ENCODE measurements around the gene DDX27. TPM values are rescaled to one million over a fixed set of nuclear protein-coding genes. Genes with fewer than 3 reads are reported as not detected.

The DDX27 gene
- total RNA-seq, 2 experiments from 2014 or later, result 40.5 to 52.7 TPM

DNA sequence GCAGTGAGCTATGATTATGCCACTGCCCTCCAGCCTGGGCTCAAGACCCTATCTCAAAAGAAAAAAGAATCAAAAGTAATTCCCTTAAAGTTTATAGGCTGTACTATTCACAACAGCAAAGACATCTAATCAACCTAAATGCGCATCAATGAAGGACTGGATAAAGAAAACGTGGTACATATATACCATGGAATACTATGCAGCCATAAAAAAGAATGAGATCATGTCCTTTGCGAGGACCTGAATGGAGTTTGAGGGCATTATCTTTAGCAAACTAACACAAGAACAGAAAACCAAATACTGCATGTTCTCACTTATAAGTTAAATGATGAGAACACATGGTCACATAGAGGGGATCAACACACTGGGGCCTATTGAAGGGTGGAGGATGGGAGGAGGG lies 42.0 kb downstream of the DDX27 start:
- peaks cover 23% of the 10 kb centered on the region for H3K4me1 Mint-ChIP-seq
- no peak overlapping the region for H3K4me3 Mint-ChIP-seq
- no peaks in the 10 kb centered on the region for H3K27me3 Mint-ChIP-seq
- ATAC-seq (no peak), DNase-seq (no peak)
- CTCF ChIA-PET, result no interaction called here
- H3K36me3 Mint-ChIP-seq, result peaks cover 75% of the 10 kb centered on the region
- no peak overlapping the region for H3K27ac Mint-ChIP-seq
- H3K9me3 Mint-ChIP-seq (ENCODE audit: low read depth), result no peaks in the 10 kb centered on the region

DNA sequence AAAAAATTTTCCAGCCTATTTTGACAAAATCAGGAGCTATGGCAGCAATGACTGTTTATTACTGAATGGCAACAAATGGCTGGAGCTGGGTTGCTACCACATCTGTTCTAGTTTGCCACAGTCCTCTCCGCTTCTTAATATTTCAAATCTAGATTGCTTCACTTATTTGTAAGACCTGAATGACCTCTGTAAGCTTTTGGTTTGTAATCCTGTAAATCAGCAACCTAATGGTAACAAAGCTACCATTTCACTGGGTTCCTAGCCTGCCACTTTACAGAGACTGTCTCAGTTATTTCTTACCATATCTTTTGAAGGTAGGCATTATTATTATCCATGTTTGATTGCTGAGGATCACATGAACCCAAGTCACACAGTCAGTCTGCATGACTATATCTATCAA lies 43.2 kb downstream of the DDX27 start:
- Mint-ChIP-seq H3K4me3 (no peak overlapping the region), H3K27me3 (no peaks in the 10 kb centered on the region)

DNA sequence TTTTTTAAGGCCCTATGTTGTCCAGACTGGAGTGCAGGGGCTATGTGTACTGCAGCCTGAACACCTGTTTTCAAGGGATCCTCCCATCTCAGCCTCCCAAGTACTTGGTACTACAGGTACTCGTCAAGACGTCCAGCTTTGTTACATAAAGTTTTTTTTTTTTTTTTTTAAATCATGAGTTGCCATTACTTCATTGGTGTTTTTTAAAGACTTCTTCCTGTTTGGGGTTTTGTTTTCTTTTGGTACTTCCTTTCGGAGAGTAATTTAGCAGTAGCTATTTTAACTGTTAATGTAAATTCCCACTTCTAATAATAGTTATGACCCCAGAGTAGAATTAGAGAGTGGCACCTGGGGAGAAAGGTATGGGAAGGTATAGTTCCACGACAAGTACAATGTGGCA lies 48.1 kb downstream of the DDX27 start:
- Mint-ChIP-seq H3K4me3 (peak overlapping the region; percentile 73), H3K9me3 (ENCODE audit: low read depth) (no peaks in the 10 kb centered on the region), H3K27me3 (no peaks in the 10 kb centered on the region), H3K36me3 (peaks cover 84% of the 10 kb centered on the region), H3K4me1 (peaks cover 63% of the 10 kb centered on the region), H3K27ac (peak overlapping the region; percentile 75)
- ATAC-seq (peak; percentile 47), DNase-seq (no peak)
- CTCF ChIA-PET, result interaction anchor here (0.7 to 1.7 kb wide), 7 partner anchors 9 to 215 kb away, joined by 3 to 6 read pairs (median 4); no protein-coding TSS in a partner anchor

More for the DNA sequence above, 43.2 kb downstream of the DDX27 start:
- H3K36me3 Mint-ChIP-seq, result peaks cover 74% of the 10 kb centered on the region
- peaks cover 35% of the 10 kb centered on the region for H3K4me1 Mint-ChIP-seq
- H3K27ac Mint-ChIP-seq, result no peak overlapping the region
- ATAC-seq (no peak), DNase-seq (no peak)
- H3K9me3 Mint-ChIP-seq (ENCODE audit: low read depth), result no peaks in the 10 kb centered on the region
- CTCF ChIA-PET, result interaction anchor here (0.7 kb wide), 2 partner anchors 14 to 16 kb away, joined by 3 to 5 read pairs; no protein-coding TSS in a partner anchor

DNA sequence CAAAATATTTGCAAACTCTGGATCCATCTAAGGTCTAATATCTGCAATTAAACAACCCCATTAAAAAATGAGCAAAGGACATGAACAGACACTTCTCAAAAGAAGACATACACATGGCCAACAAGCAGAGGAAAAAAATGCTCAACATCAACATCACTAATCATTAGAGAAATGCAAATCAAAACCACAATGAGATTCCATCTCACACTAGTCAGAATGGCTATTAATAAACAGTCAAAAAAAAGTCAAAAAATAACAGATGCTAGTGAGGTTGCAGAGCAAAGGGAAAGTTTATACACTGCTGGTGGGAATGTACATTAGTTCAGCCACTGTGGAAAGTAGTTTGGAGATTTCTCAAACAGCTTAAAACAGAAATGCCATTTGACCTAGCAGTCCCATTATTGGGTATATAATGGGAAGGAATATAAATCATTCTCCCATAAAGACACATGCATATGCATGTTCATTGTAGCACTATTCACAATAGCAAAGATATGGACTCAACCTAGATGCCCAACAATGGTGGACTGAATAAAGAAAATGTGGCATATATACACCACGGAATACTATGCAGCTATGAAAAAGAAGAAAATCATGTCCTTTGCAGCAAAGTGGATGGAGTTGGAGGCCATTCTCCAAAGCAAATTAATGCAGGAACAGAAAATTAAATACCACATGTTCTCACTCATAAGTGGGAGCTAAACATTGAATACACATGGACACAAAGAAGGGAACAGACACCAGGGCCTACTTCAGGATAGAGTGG lies 49.6 kb downstream of the DDX27 start:
- ATAC-seq (no peak), DNase-seq (no peak)
- Mint-ChIP-seq H3K27ac (peak overlapping the region; percentile 5), H3K4me3 (peak overlapping the region; percentile 67), H3K36me3 (peaks cover 81% of the 10 kb centered on the region), H3K4me1 (peaks cover 70% of the 10 kb centered on the region), H3K9me3 (ENCODE audit: low read depth) (no peaks in the 10 kb centered on the region), H3K27me3 (no peaks in the 10 kb centered on the region)
- CTCF ChIA-PET, result interaction anchor here (0.8 to 1.5 kb wide), 5 partner anchors 10 to 136 kb away, joined by 3 to 4 read pairs (median 3); no protein-coding TSS in a partner anchor

DNA sequence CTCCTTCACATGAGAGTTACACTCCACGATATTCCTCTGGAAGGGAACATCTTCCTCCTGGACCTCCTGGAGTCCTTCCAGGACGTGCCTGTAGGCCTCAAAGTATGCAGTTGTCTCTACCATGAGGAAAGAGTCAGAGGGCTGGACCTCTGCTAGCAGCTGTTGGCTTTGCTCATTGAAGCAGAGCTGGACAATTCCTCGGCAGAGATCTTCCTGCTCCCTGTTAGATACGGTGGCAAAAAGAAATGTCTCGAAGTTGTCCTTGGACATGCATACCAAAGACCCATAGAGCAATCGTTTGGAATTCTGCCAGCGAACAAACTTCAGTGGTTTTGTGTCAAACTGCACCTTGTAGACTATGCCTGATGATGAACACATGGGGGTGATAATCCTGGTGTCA lies 51.0 kb downstream of the DDX27 start:
- DNase-seq (no peak), ATAC-seq (no peak)
- Mint-ChIP-seq H3K4me1 (peaks cover 75% of the 10 kb centered on the region), H3K36me3 (peaks cover 74% of the 10 kb centered on the region), H3K27me3 (no peaks in the 10 kb centered on the region), H3K9me3 (ENCODE audit: low read depth) (no peaks in the 10 kb centered on the region), H3K27ac (no peak overlapping the region), H3K4me3 (peak overlapping the region; percentile 67)
- CTCF ChIA-PET, result no interaction called here

DNA sequence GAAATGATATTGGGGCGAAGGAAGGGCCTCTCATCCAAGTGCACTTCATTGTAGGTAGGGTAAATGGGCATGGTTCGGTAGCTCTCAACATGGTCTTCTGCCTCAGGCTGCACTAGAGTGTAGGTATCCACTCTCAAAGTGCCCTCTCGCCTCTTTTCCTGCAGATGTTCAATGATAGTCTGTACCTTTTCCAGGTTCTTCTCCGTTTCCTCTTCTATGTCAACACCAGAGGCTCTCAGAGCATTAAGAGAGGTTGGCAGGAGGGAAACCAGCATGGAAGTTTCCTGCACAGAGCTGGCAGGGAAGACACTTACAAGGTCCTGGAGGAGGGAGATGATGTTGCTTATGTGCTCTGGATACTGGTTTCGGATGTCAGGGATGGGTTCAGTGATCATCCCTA lies 51.5 kb downstream of the DDX27 start:
- H3K4me1 Mint-ChIP-seq, result peaks cover 78% of the 10 kb centered on the region
- H3K27me3 Mint-ChIP-seq, result no peaks in the 10 kb centered on the region
- peak overlapping the region; percentile 67 for H3K4me3 Mint-ChIP-seq
- ATAC-seq (no peak), DNase-seq (no peak)
- CTCF ChIA-PET, result no interaction called here
- H3K27ac Mint-ChIP-seq, result no peak overlapping the region
- H3K36me3 Mint-ChIP-seq, result peaks cover 76% of the 10 kb centered on the region
- no peaks in the 10 kb centered on the region for H3K9me3 Mint-ChIP-seq (ENCODE audit: low read depth)

DNA sequence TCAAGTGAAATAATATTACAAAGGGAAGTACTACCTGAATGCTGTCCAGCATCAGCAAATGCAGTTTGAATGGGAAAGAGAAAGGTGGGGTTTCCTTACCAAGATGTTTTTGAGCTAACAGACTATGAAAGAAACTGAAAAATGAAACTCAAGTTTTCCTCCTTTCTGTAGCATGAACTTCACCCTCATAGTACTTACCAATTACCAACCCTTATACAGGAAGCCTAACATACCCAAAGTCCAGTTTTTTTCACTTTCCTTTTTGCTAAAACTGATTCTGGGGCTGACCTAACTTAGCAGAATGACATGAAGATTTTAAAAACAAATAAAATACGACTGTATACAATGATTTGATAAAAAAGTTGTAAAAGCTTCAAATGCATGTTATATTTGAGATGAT lies 53.4 kb downstream of the DDX27 start:
- Mint-ChIP-seq H3K4me1 (peaks cover 66% of the 10 kb centered on the region), H3K27ac (peak overlapping the region; percentile 71), H3K36me3 (peaks cover 72% of the 10 kb centered on the region), H3K9me3 (ENCODE audit: low read depth) (no peaks in the 10 kb centered on the region), H3K4me3 (peak overlapping the region; percentile 60), H3K27me3 (no peaks in the 10 kb centered on the region)
- DNase-seq, result no peak
- CTCF ChIA-PET, result interaction anchor here (0.7 to 1.5 kb wide), 2 partner anchors 9 to 29 kb away, joined by 3 read pairs; no protein-coding TSS in a partner anchor
- ATAC-seq, result peak; percentile 13

DNA sequence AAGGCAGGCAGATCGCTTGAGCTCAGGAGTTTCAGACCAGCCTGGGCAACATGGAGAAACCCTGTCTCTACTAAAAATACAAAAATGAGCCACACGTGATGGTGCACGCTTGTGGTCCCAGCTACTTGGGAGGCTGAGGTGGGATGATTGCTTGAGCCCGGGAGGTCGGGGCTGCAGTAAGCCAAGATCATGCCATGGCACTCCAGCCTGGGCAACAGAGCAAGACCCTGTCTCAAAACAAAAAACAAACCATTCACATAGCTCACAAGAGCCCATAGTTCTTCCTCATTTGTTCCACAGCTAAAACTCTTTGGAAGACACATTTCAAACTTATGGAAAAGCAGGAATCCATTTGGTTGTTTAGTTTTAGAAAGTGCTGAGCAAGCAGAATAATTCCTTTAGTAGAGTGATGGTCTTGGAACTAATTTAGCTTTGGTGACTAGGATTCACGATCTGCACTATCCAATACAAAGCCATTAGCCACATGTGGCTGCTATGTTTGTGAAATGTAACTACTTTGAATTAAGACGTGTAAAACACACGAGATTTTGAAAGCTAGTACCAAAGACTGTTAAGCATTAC lies 54.6 kb downstream of the DDX27 start:
- CTCF ChIA-PET, result interaction anchor here (1.5 kb wide), 1 partner anchor 31 kb away, joined by 3 read pairs; no protein-coding TSS in a partner anchor
- H3K9me3 Mint-ChIP-seq (ENCODE audit: low read depth), result no peaks in the 10 kb centered on the region
- no peaks in the 10 kb centered on the region for H3K27me3 Mint-ChIP-seq
- peak overlapping the region; percentile 38 for H3K4me3 Mint-ChIP-seq
- DNase-seq (no peak), ATAC-seq (no peak)
- H3K27ac Mint-ChIP-seq, result peak overlapping the region; percentile 24
- peaks cover 59% of the 10 kb centered on the region for H3K4me1 Mint-ChIP-seq
- peaks cover 69% of the 10 kb centered on the region for H3K36me3 Mint-ChIP-seq

DNA sequence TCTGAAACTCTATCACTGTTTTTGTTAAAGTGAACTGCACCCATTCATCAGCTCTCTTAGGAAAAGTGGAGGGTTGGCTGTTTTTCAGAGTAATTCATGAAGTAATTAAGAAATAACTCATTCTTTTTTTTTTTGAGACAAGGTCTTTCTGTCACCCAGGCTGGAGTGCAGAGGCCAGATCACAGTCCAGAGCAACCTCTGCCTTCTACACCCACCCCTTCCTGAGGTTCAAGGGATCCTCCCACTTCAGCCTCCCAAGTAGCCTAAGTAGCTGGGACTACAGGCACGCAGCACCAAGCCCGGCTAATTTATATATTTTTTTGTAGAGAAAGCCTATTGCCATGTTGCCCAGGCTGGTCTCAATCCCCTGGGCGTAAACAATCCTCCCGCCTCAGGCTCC lies 56.0 kb downstream of the DDX27 start:
- Mint-ChIP-seq H3K27me3 (no peaks in the 10 kb centered on the region), H3K36me3 (peaks cover 69% of the 10 kb centered on the region), H3K27ac (peak overlapping the region; percentile 92), H3K4me1 (peaks cover 49% of the 10 kb centered on the region), H3K4me3 (peak overlapping the region; percentile 94), H3K9me3 (ENCODE audit: low read depth) (no peaks in the 10 kb centered on the region)
- ATAC-seq, result no peak
- CTCF ChIA-PET, result interaction anchor here (0.7 to 2.1 kb wide), 3 partner anchors 10 to 58 kb away, joined by 3 to 9 read pairs (median 4); no protein-coding TSS in a partner anchor
- DNase-seq, result no peak

DNA sequence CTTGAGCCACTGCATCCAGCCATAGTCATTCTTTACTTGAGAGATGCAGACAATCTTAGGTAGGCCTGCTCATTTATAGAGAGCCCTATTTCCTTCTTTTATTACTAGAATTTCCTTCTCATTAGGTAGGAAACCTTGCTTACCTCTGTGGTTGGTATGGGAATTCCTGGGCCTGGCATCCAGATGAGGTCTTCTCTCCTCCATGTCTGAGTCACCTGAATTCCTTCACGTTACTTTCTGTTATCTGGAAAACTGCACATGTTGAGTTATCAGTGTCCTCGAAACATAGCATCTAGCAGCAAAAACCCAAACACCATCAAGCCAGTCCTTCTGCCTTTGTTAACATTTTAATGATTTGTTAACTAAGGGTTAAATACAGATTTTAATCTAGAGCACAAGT lies 56.4 kb downstream of the DDX27 start:
- CTCF ChIA-PET, result interaction anchor here (0.7 to 2.1 kb wide), 5 partner anchors 10 to 59 kb away, joined by 3 to 9 read pairs (median 4); no protein-coding TSS in a partner anchor
- Mint-ChIP-seq H3K9me3 (ENCODE audit: low read depth) (no peaks in the 10 kb centered on the region), H3K27ac (peak overlapping the region; percentile 92), H3K36me3 (peaks cover 69% of the 10 kb centered on the region), H3K27me3 (no peaks in the 10 kb centered on the region), H3K4me1 (peaks cover 48% of the 10 kb centered on the region), H3K4me3 (peak overlapping the region; percentile 94)
- ATAC-seq (no peak), DNase-seq (no peak)

DNA sequence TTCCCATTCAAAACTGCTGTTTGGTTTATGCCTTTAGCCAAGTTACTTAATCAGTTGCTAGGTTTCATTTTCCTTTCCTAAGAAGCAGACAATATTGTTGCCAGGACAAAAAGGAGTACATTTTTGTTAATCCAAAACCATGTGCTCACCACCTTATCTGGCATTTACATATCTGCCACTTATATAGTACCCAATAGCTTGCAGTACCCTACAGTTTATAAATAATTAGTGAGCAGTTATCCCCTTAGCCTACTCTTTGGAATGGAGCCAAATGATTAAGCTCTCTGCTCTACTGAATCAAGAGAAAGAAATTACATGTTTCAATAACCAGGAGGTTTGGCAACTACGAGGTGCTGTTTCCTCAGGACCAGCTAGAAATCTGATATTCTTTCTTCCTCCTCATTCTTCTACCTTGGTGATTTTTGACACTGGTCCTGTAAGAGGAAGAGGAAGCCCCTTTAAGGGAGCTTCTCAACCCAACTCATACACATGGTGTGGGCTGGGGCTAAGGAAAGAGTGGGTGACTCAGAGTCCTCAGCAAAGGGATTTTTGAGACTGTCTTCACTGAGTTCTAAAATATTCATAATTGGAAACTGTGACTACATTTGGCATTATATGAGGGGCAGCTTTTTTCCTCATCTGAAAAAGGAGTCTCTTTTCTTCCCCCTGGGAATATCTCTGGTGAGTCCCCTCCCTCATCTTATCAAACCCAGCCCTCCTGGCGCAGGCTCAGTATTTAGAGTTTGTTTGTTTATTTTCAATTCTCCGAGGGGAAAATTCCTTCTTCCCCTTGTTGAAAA lies 57.1 kb downstream of the DDX27 start:
- CTCF ChIA-PET, result interaction anchor here (0.8 to 2.1 kb wide), 10 partner anchors 9 to 142 kb away, joined by 3 to 9 read pairs (median 4); no protein-coding TSS in a partner anchor
- Mint-ChIP-seq H3K36me3 (peaks cover 69% of the 10 kb centered on the region), H3K4me1 (peaks cover 48% of the 10 kb centered on the region), H3K9me3 (ENCODE audit: low read depth) (no peaks in the 10 kb centered on the region), H3K27me3 (no peaks in the 10 kb centered on the region), H3K4me3 (peak overlapping the region; percentile 94), H3K27ac (peak overlapping the region; percentile 92)
- ATAC-seq (peak; percentile 12), DNase-seq (peak; percentile 73)

DNA sequence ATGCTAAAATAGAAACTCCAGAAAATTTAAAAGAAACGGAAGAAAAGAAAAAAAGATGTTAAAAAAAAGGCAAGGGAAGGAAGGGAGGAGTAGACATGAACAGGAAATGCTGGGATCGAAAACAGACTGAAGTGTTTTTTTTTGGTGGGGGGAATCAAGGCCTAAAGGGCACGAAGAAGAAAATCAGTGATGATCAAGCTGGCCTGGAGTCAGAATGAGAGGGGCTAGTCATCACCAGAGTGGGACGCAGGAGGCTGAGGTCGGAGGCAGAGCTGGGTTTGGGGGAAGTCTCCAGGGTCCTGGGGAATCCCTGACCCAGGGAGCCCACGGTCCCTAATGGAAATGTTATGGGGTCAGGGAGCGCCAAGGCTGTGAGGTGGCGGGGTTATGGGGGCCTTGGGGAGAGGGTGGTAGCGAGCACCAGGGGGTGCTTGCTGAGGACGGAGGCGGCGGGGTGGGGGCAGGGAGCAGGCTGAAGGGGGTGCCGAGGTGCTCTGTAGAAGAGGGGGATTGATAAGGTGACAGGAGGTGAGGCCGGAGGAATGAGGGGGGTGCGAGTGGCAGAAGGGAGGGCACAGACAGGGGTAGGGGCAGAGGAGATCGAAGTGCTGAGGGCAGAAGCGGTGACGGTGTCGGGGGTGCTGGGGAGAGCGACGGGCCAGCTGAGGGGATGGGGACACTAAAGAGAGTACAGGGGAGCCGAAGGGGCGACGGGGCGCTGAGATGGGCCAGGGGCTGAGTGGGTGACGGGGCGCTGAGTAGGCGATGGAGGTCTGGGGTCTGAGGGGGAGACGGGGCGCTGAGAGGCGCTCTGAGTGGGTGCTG lies 58.0 kb downstream of the DDX27 start:
- Mint-ChIP-seq H3K4me3 (peak overlapping the region; percentile 94), H3K27ac (peak overlapping the region; percentile 92), H3K27me3 (no peaks in the 10 kb centered on the region), H3K9me3 (ENCODE audit: low read depth) (peaks cover 2% of the 10 kb centered on the region), H3K36me3 (peaks cover 71% of the 10 kb centered on the region), H3K4me1 (peaks cover 49% of the 10 kb centered on the region)
- ATAC-seq, result no peak
- CTCF ChIA-PET, result interaction anchor here (0.8 to 2.1 kb wide), 8 partner anchors 10 to 143 kb away, joined by 3 to 9 read pairs (median 4); no protein-coding TSS in a partner anchor
- peak; percentile 75 for DNase-seq

Data from activated CD8-positive, alpha-beta memory T cell treated with anti-CD3 and anti-CD28 coated beads, Interleukin-2, amount 10 ng/mL, durations not matched to agents 7 days and 5 days (primary cell).